DND-41 (cell line): ENCODE measurements around the gene F7.

ENCODE experiments used
- ATAC-seq: fragments of 200-7000 bp; cut with Tn5 transposase; 3 replicates; pipeline ENCODE4 v1.9.1; 2021; ENCODE audit warnings: low read depth; ENCODE audit not compliant: insufficient read depth
- DNase-seq: peaks from one replicate; pipeline ENCODE4 v3.0.0-alpha.2; 2020
- H2AFZ ChIP-seq: 2 replicates; pipeline ENCODE4 v1.6.0; 2012; ENCODE audit warnings: low read depth, low read length
- H3K27ac ChIP-seq: 2 replicates; pipeline ENCODE4 v1.5.1; 2012; ENCODE audit warnings: low read length, inconsistent platforms
- H3K27me3 ChIP-seq: fragments of 200-600 bp; sonication (generic); 2 replicates; pipeline ENCODE4 v1.6.0; 2012; ENCODE audit warnings: low read length, mild to moderate bottlenecking, inconsistent platforms; ENCODE audit not compliant: insufficient read depth, poor library complexity
- H3K36me3 ChIP-seq: 2 replicates; pipeline ENCODE4 v1.5.1; 2012; ENCODE audit warnings: low read length, inconsistent platforms; ENCODE audit not compliant: insufficient read depth
- H3K4me1 ChIP-seq: 2 replicates; pipeline ENCODE4 v1.5.1; 2012; ENCODE audit warnings: mild to moderate bottlenecking, low read length; ENCODE audit not compliant: insufficient read depth
- H3K4me2 ChIP-seq: 2 replicates; pipeline ENCODE4 v1.6.0; 2012; ENCODE audit warnings: mild to moderate bottlenecking, moderate library complexity, low read length, inconsistent platforms; ENCODE audit not compliant: insufficient read depth
- H3K4me3 ChIP-seq, 2 experiments: fragments of 200-600 bp in 1 of 2; shearing (Covaris generic) in 1 of 2; 2 replicates each; pipeline ENCODE4 v1.5.1; 2012 to 2016; ENCODE audit warnings: inconsistent platforms in 2 of 2, low read length in 2 of 2, mild to moderate bottlenecking in 2 of 2, low read depth in 1 of 2, moderate library complexity in 1 of 2
- H3K79me2 ChIP-seq: 2 replicates; pipeline ENCODE4 v1.6.0; 2012; ENCODE audit warnings: low read length, inconsistent platforms; ENCODE audit not compliant: insufficient read depth
- H3K9ac ChIP-seq: 2 replicates; pipeline ENCODE4 v1.6.0; 2012; ENCODE audit warnings: low read depth, mild to moderate bottlenecking, inconsistent platforms, low read length, moderate library complexity
- H3K9me3 ChIP-seq: 2 replicates; pipeline ENCODE4 v1.5.1; 2012; ENCODE audit warnings: low read length, moderate library complexity, mild to moderate bottlenecking, inconsistent platforms; ENCODE audit not compliant: insufficient read depth, severe bottlenecking
- H4K20me1 ChIP-seq: 2 replicates; pipeline ENCODE4 v1.6.0; 2012; ENCODE audit warnings: low read length; ENCODE audit not compliant: insufficient read depth
- CTCF ChIP-seq: IDR thresholded peaks from 2 replicates; pipeline ENCODE4 v1.5.1; 2012; ENCODE audit warnings: borderline replicate concordance, low read length, moderate library complexity, mild to moderate bottlenecking; ENCODE audit not compliant: poor library complexity, severe bottlenecking; ENCODE audit errors: extremely low read depth
- EZH2 ChIP-seq: IDR thresholded peaks from 3 replicates; pipeline ENCODE4 v1.6.1; 2012; ENCODE audit warnings: borderline replicate concordance, low read depth, mild to moderate bottlenecking, moderate library complexity, low read length, inconsistent platforms; ENCODE audit not compliant: severe bottlenecking

F7 gene

GRCh38 chr13:113086031-113086750 lies 19.4 kb upstream of the F7 start:
- no peaks in the 10 kb centered on the region for H3K36me3 ChIP-seq
- no peaks in the 10 kb centered on the region; the same call in 1 of the 2 replicates for H4K20me1 ChIP-seq
- TF ChIP-seq EZH2 (no peak), CTCF (no peak)
- H3K4me3 ChIP-seq = no peak overlapping the region
- H3K4me1 ChIP-seq = no peaks in the 10 kb centered on the region
- no peak overlapping the region for H2AFZ ChIP-seq
- DNase-seq (no peak), ATAC-seq (no peak)
- no peak overlapping the region for H3K9ac ChIP-seq
- no peak overlapping the region for H3K4me2 ChIP-seq
- no peaks in the 10 kb centered on the region for H3K27me3 ChIP-seq
- H3K27ac ChIP-seq = no peak overlapping the region
- peaks cover 9% of the 10 kb centered on the region for H3K9me3 ChIP-seq
- H3K79me2 ChIP-seq = no peaks in the 10 kb centered on the region

GRCh38 chr13:113086991-113087922 lies 18.3 kb upstream of the F7 start:
- no peak for DNase-seq
- Histone ChIP-seq H2AFZ (no peak overlapping the region), H4K20me1 (no peaks in the 10 kb centered on the region; the same call in none of the 2 replicates), H3K27ac (no peak overlapping the region), H3K9ac (no peak overlapping the region), H3K27me3 (no peaks in the 10 kb centered on the region), H3K4me2 (no peak overlapping the region), H3K79me2 (no peaks in the 10 kb centered on the region), H3K4me3 (no peak overlapping the region), H3K4me1 (no peaks in the 10 kb centered on the region), H3K9me3 (peaks cover 9% of the 10 kb centered on the region), H3K36me3 (no peaks in the 10 kb centered on the region)
- TF ChIP-seq EZH2 = no peak
- no peak for TF ChIP-seq CTCF
- ATAC-seq = no peak

GRCh38 chr13:113087923-113088690 lies 17.5 kb upstream of the F7 start:
- no peak overlapping the region for H2AFZ ChIP-seq
- no peaks in the 10 kb centered on the region for H3K4me1 ChIP-seq
- H3K9ac ChIP-seq = no peak overlapping the region
- no peak overlapping the region for H3K4me2 ChIP-seq
- no peaks in the 10 kb centered on the region; the same call in none of the 2 replicates for H4K20me1 ChIP-seq
- no peaks in the 10 kb centered on the region for H3K36me3 ChIP-seq
- H3K9me3 ChIP-seq = peaks cover 9% of the 10 kb centered on the region
- H3K79me2 ChIP-seq = no peaks in the 10 kb centered on the region
- H3K27me3 ChIP-seq = no peaks in the 10 kb centered on the region
- TF ChIP-seq CTCF (no peak), EZH2 (no peak)
- no peak overlapping the region for H3K4me3 ChIP-seq
- DNase-seq (no peak), ATAC-seq (no peak)
- H3K27ac ChIP-seq = no peak overlapping the region
